HK-2 (cell line): ENCODE results near the gene CLOCK.
"Not testable (repeated sequence)": the region's sequence is repeated elsewhere in the genome, so short reads cannot be mapped to it uniquely, and the experiment has no call there.

Experiments
- DNase-seq: peaks from one replicate; pipeline ENCODE4 v3.0.0-alpha.2; 2018; ENCODE audit not compliant: unreplicated experiment

The CLOCK gene, protein sequence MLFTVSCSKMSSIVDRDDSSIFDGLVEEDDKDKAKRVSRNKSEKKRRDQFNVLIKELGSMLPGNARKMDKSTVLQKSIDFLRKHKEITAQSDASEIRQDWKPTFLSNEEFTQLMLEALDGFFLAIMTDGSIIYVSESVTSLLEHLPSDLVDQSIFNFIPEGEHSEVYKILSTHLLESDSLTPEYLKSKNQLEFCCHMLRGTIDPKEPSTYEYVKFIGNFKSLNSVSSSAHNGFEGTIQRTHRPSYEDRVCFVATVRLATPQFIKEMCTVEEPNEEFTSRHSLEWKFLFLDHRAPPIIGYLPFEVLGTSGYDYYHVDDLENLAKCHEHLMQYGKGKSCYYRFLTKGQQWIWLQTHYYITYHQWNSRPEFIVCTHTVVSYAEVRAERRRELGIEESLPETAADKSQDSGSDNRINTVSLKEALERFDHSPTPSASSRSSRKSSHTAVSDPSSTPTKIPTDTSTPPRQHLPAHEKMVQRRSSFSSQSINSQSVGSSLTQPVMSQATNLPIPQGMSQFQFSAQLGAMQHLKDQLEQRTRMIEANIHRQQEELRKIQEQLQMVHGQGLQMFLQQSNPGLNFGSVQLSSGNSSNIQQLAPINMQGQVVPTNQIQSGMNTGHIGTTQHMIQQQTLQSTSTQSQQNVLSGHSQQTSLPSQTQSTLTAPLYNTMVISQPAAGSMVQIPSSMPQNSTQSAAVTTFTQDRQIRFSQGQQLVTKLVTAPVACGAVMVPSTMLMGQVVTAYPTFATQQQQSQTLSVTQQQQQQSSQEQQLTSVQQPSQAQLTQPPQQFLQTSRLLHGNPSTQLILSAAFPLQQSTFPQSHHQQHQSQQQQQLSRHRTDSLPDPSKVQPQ

GRCh38 chr4:55546756-55547465 lies at the start of gene CLOCK:
Gene CLOCK, minus strand, starts transcription at chr4:55546909. Its CDS starts 64,124 bp downstream, at chr4:55482785.
- peak; percentile 88 for DNase-seq

GRCh38 chr4:55592014-55592413 lies 45.3 kb upstream of the CLOCK start, which contains the start of gene PDCL2:
Gene PDCL2, minus strand, starts transcription at chr4:55592245. Its CDS starts 136 bp downstream, at chr4:55592109.
- DNase-seq = no peak

- no peak for DNase-seq
Measured at GRCh38 chr4:55588160-55588559, 41.5 kb upstream of the CLOCK start.

GRCh38 chr4:55582773-55583172 lies 36.1 kb upstream of the CLOCK start:
- DNase-seq = not testable (repeated sequence)

GRCh38 chr4:55578341-55579010 lies 31.8 kb upstream of the CLOCK start:
- DNase-seq = no peak

- DNase-seq = no peak
Measured at GRCh38 chr4:55575513-55575912, 28.8 kb upstream of the CLOCK start.

DNA sequence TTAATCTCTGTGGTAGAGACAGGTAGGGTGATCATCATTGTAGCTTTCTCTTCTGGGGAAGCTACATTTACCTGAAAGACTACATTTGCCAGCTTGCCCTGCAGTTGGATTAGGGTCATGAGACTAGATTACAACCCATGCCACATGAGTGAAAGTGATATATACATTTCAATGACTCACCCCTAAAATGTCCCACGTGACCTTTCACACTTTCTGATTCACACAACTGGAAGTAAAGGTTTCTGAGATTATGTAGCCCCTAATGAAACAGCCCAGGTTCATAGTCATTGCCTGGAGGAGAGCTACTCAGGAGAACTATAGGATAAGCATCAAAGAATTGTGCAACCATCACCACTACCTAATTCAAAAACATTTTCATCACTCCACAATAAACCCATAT lies 27.5 kb upstream of the CLOCK start:
- DNase-seq = no peak

DNA sequence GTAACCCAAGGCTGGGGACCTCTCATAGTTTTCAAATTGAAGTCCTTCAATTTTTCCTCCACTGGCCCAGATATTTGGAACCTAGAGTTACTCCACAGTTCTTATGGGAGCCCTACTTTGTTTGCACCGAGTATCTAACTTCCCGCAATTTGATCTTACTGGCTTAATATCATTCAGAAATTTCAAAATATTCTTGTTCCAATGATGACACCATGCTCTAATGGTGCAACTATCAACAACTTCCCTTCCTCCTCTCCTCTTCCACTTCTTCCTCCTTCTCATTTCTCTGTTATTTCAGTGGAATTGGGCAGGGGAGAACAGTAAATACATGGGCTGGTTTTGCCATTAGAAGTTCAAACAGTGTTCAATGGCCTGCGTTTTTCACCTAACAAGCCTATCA lies 25.1 kb upstream of the CLOCK start:
- DNase-seq = no peak

GRCh38 chr4:55568905-55569504 lies 22.3 kb upstream of the CLOCK start:
- DNase-seq = no peak

DNA sequence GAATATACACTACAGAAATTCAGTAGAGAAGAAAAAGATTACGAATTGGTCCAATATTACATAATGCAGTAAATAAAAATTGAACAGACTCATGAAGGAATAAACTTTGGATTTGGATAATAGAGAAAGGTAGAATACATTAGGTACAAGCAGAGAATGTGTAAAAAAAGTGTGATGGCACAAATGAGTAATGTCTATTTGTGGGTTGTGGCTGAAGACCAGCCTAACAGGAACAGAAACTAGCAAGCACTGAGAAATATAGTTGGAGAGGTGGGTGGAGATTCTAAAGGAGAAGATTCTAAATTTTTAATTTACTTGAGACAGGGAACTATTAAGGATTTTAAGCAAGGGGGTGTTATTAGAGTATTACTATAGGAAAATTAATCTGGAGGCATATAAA lies 15.2 kb upstream of the CLOCK start:
- no peak for DNase-seq

- no peak for DNase-seq
Measured at GRCh38 chr4:55560096-55560495, 13.4 kb upstream of the CLOCK start.

- DNase-seq = no peak
Measured at GRCh38 chr4:55554453-55555030, 7.8 kb upstream of the CLOCK start.

GRCh38 chr4:55553441-55554201 lies 6.9 kb upstream of the CLOCK start:
- no peak for DNase-seq

DNA sequence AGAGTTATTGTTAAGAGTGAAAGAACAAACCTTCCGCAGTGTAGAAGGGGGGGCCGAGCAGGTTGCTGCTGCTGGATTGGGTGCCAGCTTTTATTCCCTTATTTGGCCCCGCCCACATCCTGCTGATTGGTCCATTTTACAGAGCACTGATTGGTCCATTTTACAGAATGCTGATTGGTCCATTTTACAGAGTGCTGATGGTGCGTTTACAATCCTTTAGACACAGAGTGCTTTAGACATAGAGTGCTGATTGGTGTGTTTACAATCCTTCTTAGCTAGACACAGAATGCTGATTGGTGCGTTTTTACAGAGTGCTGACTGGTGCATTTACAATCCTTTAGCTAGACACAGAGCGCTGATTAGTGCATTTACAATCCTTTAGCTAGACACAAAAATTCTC lies 5.3 kb upstream of the CLOCK start:
- not testable (repeated sequence) for DNase-seq

- DNase-seq = no peak
Measured at GRCh38 chr4:55549888-55550287, 3.2 kb upstream of the CLOCK start.

DNA sequence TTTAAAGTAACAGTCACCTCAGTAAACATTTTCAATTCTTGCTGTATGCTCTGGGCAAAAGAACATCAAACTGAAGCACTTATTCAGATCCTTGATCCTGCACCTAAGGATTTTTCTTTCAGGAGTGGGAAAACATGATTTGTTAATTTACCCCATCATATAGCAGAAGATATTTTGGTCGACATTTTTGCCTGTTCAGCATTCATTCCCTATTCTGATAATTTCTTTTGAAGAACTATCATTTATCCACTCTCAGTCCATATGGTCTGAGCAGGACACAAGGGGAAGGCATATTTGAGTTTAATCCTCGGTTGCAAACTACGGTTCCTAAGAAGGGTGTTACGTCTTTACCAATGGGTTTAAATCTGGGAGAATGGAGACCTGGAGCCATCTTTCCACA lies 1.2 kb upstream of the CLOCK start:
- no peak for DNase-seq

GRCh38 chr4:55547466-55547770 lies 709 bp upstream of the CLOCK start:
- no peak for DNase-seq

DNA sequence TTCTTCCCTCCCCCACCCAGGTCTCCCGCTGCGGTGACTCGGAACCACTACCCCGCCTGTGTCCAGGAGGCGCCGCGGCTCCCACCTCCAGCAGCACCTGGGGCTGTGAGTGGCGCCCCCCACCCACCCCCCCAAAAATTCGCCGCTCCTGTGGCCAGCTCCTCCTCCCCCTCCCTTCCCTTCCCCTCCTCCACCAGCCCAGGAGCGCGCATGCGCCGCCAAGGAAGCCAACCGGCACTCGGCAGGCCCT lies 278 bp downstream of the CLOCK start:
- DNase-seq = peak; percentile 81

- DNase-seq = peak; percentile 72
Measured at GRCh38 chr4:55545641-55546505, 836 bp downstream of the CLOCK start.

- no peak for DNase-seq
Measured at GRCh38 chr4:55545151-55545550, 1.6 kb downstream of the CLOCK start.
